ENCODE results near the gene ADCY4.
"Not testable (repeated sequence)": the region's sequence is repeated elsewhere in the genome, so short reads cannot be mapped to it uniquely, and the experiment has no call there.

Gene ADCY4

GRCh38 chr14:24361326-24361725, 26.5 kb upstream of the ADCY4 start:
- TF ChIP-seq CTCF (conservative IDR thresholded peaks at IDR 0.05; ENCODE audit: control insufficient read depth, insufficient read depth, low read depth, low read length), result no peak
- no peak overlapping the region for H3K4me3 ChIP-seq (ENCODE audit: control insufficient read depth, low read depth, low read length)
- no peak for DNase-seq (ENCODE audit: low read depth)

- no peak for DNase-seq (ENCODE audit: low read depth)
- TF ChIP-seq CTCF (conservative IDR thresholded peaks at IDR 0.05; ENCODE audit: control insufficient read depth, insufficient read depth, low read depth, low read length), result no peak
- no peak overlapping the region for H3K4me3 ChIP-seq (ENCODE audit: control insufficient read depth, low read depth, low read length)
Measured at GRCh38 chr14:24360281-24360680, 25.4 kb upstream of the ADCY4 start.

GRCh38 chr14:24356208-24356607, 21.3 kb upstream of the ADCY4 start:
- no peak for TF ChIP-seq CTCF (conservative IDR thresholded peaks at IDR 0.05; ENCODE audit: control insufficient read depth, insufficient read depth, low read depth, low read length)
- no peak for DNase-seq (ENCODE audit: low read depth)
- no peak overlapping the region for H3K4me3 ChIP-seq (ENCODE audit: control insufficient read depth, low read depth, low read length)

GRCh38 chr14:24355009-24355408, 20.1 kb upstream of the ADCY4 start:
- DNase-seq (ENCODE audit: low read depth), result no peak
- TF ChIP-seq CTCF (conservative IDR thresholded peaks at IDR 0.05; ENCODE audit: control insufficient read depth, insufficient read depth, low read depth, low read length), result no peak
- H3K4me3 ChIP-seq (ENCODE audit: control insufficient read depth, low read depth, low read length), result no peak overlapping the region

DNA sequence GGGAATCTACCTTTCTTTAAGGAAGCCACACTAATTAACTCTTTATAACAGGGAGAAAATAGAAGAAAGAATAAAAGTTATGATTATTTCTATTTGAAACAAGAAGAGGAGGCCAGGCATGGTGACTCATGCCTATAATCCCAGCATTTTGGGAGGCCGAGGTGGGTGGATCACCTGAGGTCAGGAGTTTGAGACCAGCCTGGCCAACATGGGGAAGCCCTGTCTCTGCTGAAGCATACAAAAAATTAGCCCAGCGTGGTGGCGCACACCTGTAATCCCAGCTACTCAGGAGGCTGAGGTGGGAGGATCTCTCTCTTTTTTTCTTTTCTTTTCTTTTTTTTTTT, 19.6 kb upstream of the ADCY4 start:
- not testable (repeated sequence) for DNase-seq (ENCODE audit: low read depth)

DNA sequence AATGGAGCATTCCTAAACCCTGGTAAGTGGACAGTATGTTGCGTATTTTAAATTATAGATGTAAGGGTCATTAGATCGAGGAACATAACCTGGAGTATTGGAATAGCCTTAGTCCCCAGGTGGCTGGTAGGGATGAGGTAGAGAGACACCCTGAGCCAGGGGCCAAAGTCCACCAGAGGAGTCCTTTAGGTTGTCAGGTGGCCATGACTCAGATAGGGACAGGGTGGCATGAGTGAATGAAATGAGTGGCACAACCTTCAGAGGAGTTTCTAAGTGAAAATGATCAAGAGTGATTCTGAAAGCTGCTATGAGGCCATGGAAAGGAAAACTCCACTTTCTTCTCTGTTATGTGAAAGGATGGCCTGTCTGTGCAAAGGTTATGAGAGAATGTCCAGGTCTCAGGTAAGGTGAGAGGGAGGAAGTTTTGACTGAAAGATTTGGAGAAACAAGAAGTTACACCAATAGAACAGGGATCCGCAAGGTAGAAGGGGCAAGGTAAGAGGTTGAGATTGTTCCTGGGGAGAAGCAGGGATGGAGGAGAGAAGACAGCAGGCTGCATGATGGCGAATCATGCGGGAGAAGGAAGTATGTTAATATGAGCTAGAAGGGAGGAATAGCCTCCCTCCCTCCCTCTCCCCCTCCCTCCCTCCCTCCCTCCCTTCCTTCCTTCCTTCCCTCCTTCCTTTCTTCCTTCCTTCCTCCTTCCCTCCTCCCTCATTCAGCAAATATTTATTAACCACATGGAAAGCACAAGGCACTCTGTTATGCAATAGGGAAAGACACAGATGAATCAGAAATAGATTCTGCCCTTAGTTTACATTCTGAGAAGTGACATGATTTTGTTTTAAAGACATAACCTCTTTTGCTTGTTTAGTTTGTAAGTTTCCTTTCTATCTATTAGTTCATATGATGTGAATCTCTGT, 18.9 kb upstream of the ADCY4 start:
- peak; percentile 78 for DNase-seq (ENCODE audit: low read depth)
- H3K4me3 ChIP-seq (ENCODE audit: control insufficient read depth, low read depth, low read length), result no peak overlapping the region
- no peak for TF ChIP-seq CTCF (conservative IDR thresholded peaks at IDR 0.05; ENCODE audit: control insufficient read depth, insufficient read depth, low read depth, low read length)

More for the DNA sequence above, 19.6 kb upstream of the ADCY4 start:
- not testable (repeated sequence) for H3K4me3 ChIP-seq (ENCODE audit: control insufficient read depth, low read depth, low read length)

- no peak overlapping the region for H3K4me3 ChIP-seq (ENCODE audit: control insufficient read depth, low read depth, low read length)
- DNase-seq (ENCODE audit: low read depth), result peak; percentile 58
- TF ChIP-seq CTCF (conservative IDR thresholded peaks at IDR 0.05; ENCODE audit: control insufficient read depth, insufficient read depth, low read depth, low read length), result no peak
Measured at GRCh38 chr14:24351517-24351916, 16.6 kb upstream of the ADCY4 start.

Data from fibroblast of mammary gland (primary cell).